SK-N-SH (cell line): ENCODE data around the gene SLC27A2. TPM values are rescaled to one million over a fixed set of nuclear protein-coding genes. Genes with fewer than 3 reads are reported as not detected.

Experiments used
- CTCF ChIA-PET: fragments of 300-600, 350-600 bp; formaldehyde crosslinking; extraction: SDS; loops from one replicate; lab custom pipeline; 2021; lab: Yijun Ruan, JAX
- POLR2A ChIA-PET: fragments of 350-600 bp; sonication (Branson Sonifier 250); formaldehyde crosslinking; extraction: SDS; loops from one replicate; lab custom pipeline; 2020; ENCODE audit warnings: antibody characterized with exemption, inconsistent platforms; lab: Yijun Ruan, JAX
- DNase-seq: peaks from one replicate; pipeline ENCODE4 v3.0.0; 2012
- H2AFZ ChIP-seq: fragments of 200-600 bp; sonication (generic); 2 replicates; pipeline ENCODE4 v1.8.1; 2016; ENCODE audit warnings: antibody characterized with exemption, mild to moderate bottlenecking, low read depth
- H3F3A ChIP-seq: fragments of 200-600 bp; sonication (generic); replicated peaks from 2 replicates; pipeline ENCODE3; 2016; ENCODE audit warnings: antibody characterized with exemption, mild to moderate bottlenecking; ENCODE audit not compliant: insufficient read depth
- H3K27ac ChIP-seq, 2 experiments: fragments of 200-500 bp in 1 of 2; fragments of 200-600 bp in 1 of 2; sonication (Bioruptor generic) in 1 of 2; sonication (generic), shearing (Covaris generic) in 1 of 2; 2 replicates each; pipeline versions ENCODE4 v1.5.1 to v1.6.1; 2014 to 2016; ENCODE audit warnings: low read depth in 2 of 2, inconsistent platforms in 1 of 2, low read length in 1 of 2, mild to moderate bottlenecking in 1 of 2, mixed read lengths in 1 of 2
- H3K27me3 ChIP-seq: fragments of 200-600 bp; sonication (generic), shearing (Covaris generic); 2 replicates; pipeline ENCODE4 v1.6.1; 2016; ENCODE audit warnings: mixed run types; ENCODE audit not compliant: insufficient read depth
- H3K36me3 ChIP-seq, 2 experiments: fragments of 200-500 bp in 1 of 2; fragments of 200-600 bp in 1 of 2; sonication (Bioruptor generic) in 1 of 2; sonication (generic) in 1 of 2; replicated peaks in 1 of 2; 2 replicates each; pipeline versions ENCODE3 to v1.5.1; 2014 to 2016; ENCODE audit warnings: low read length in 1 of 2, mild to moderate bottlenecking in 1 of 2; ENCODE audit not compliant: insufficient read depth in 2 of 2, control insufficient read depth in 1 of 2
- H3K4me1 ChIP-seq, 2 experiments: fragments of 200-500 bp in 1 of 2; fragments of 200-600 bp in 1 of 2; sonication (Bioruptor generic) in 1 of 2; sonication (generic), shearing (Covaris generic) in 1 of 2; 2 replicates each; pipeline versions ENCODE4 v1.5.1 to v1.6.1; 2014 to 2016; ENCODE audit warnings: low read depth in 1 of 2, low read length in 1 of 2, mixed run types in 1 of 2; ENCODE audit not compliant: insufficient read depth in 2 of 2, control insufficient read depth in 1 of 2
- H3K4me2 ChIP-seq: fragments of 200-600 bp; sonication (generic), shearing (Covaris generic); 2 replicates; pipeline ENCODE4 v1.6.1; 2017; ENCODE audit warnings: mixed run types
- H3K4me3 ChIP-seq, 2 experiments: fragments of 200-500 bp in 1 of 2; fragments of 200-600 bp in 1 of 2; sonication (Bioruptor generic) in 1 of 2; sonication (generic), shearing (Covaris generic) in 1 of 2; 2 replicates each; pipeline versions ENCODE4 v1.5.1 to v1.8.1; 2014 to 2016; ENCODE audit warnings: low read depth in 2 of 2, inconsistent platforms in 1 of 2, low read length in 1 of 2, mild to moderate bottlenecking in 1 of 2, mixed read lengths in 1 of 2, moderate library complexity in 1 of 2
- H3K79me2 ChIP-seq: fragments of 200-600 bp; sonication (generic); 2 replicates; pipeline ENCODE4 v1.8.1; 2017; ENCODE audit warnings: mild to moderate bottlenecking; ENCODE audit not compliant: insufficient read depth
- H3K9ac ChIP-seq: fragments of 200-600 bp; sonication (generic); 2 replicates; pipeline ENCODE4 v1.6.1; 2017; ENCODE audit warnings: mixed run types
- H3K9me2 ChIP-seq: fragments of 200-600 bp; sonication (generic); 2 replicates; pipeline ENCODE4 v1.6.1; 2017; ENCODE audit warnings: mixed run types
- H3K9me3 ChIP-seq: fragments of 200-600 bp; sonication (generic); 2 replicates; pipeline ENCODE4 v1.6.1; 2017; ENCODE audit warnings: mixed run types, mild to moderate bottlenecking, moderate library complexity
- H4K20me1 ChIP-seq: fragments of 200-600 bp; sonication (generic); 2 replicates; pipeline ENCODE4 v1.6.1; 2017; ENCODE audit warnings: mild to moderate bottlenecking, mixed run types; ENCODE audit not compliant: insufficient read depth
- ELF1 ChIP-seq: IDR thresholded peaks from 2 replicates; pipeline ENCODE4 v1.4.0; 2012
- EZH2phosphoT487 ChIP-seq: fragments of 200-600 bp; sonication (generic); IDR thresholded peaks from 2 replicates; pipeline ENCODE4 v1.6.1; 2017; ENCODE audit warnings: low read depth, mixed run types, mild to moderate bottlenecking, antibody characterized with exemption, moderate library complexity, borderline replicate concordance
- FOSL2 ChIP-seq: IDR thresholded peaks from 2 replicates; pipeline ENCODE4 v1.4.0; 2012; ENCODE audit warnings: low read depth, mild to moderate bottlenecking, moderate library complexity, borderline replicate concordance
- FOXM1 ChIP-seq: IDR thresholded peaks from 2 replicates; pipeline ENCODE4 v1.4.0; 2012; ENCODE audit warnings: low read depth, mild to moderate bottlenecking
- GABPA ChIP-seq: IDR thresholded peaks from 2 replicates; pipeline ENCODE4 v1.4.0; 2012; ENCODE audit warnings: low read depth, mild to moderate bottlenecking
- IRF3 ChIP-seq: fragments of 150-350 bp; IDR thresholded peaks from 2 replicates; pipeline ENCODE4 v1.6.1; 2016; ENCODE audit warnings: mild to moderate bottlenecking, low read depth, low read length
- MAX ChIP-seq: IDR thresholded peaks from 2 replicates; pipeline ENCODE4 v1.4.0; 2012; ENCODE audit warnings: low read depth
- MEF2A ChIP-seq: IDR thresholded peaks from 2 replicates; pipeline ENCODE4 v1.4.0; 2012; ENCODE audit warnings: low read depth, borderline replicate concordance
- NRF1 ChIP-seq: IDR thresholded peaks from 2 replicates; pipeline ENCODE4 v1.6.1; 2012; ENCODE audit warnings: low read depth, mild to moderate bottlenecking, low read length
- POLR2AphosphoS5 ChIP-seq: IDR thresholded peaks from 2 replicates; pipeline ENCODE4 v1.6.1; 2012; ENCODE audit warnings: low read depth, low read length
- RCOR1 ChIP-seq: fragments of 150-350 bp; IDR thresholded peaks from 2 replicates; pipeline ENCODE4 v1.6.1; 2017; ENCODE audit warnings: antibody characterized with exemption, low read length
- REST ChIP-seq: IDR thresholded peaks from 2 replicates; pipeline ENCODE4 v1.6.1; 2012; ENCODE audit warnings: mild to moderate bottlenecking, low read depth, low read length, moderate library complexity
- TAF1 ChIP-seq: IDR thresholded peaks from 2 replicates; pipeline ENCODE4 v1.6.1; 2012; ENCODE audit warnings: low read depth, mild to moderate bottlenecking, low read length, moderate library complexity, borderline replicate concordance
- TEAD4 ChIP-seq: IDR thresholded peaks from 2 replicates; pipeline ENCODE4 v1.4.0; 2012; ENCODE audit warnings: mild to moderate bottlenecking, borderline replicate concordance; ENCODE audit not compliant: insufficient read depth
- USF2 ChIP-seq: fragments of 150-350 bp; IDR thresholded peaks from 2 replicates; pipeline ENCODE4 v1.6.1; 2017; ENCODE audit warnings: antibody characterized with exemption, low read length, low read depth, borderline replicate concordance
- ZBTB33 ChIP-seq: IDR thresholded peaks from 2 replicates; pipeline ENCODE4 v1.4.0; 2012; ENCODE audit warnings: low read depth, borderline replicate concordance
- WGBS: methylation state at CpG from one replicate; pipeline ENCODE4 v1.1.6; 2017; ENCODE audit warnings: low lambda C conversion rate; 5-methylcytosine and 5-hydroxymethylcytosine counted together
- polyA plus RNA-seq, 3 experiments: library from polyadenylated mRNA; depleted of rRNA; stranded (reverse); fragments of >200 nt; gene quantifications; 2 replicates each; pipeline ENCODE4 v1.2.3, GENCODE V29; 2012

The SLC27A2 gene
- polyA plus RNA-seq, 1 of the 3 experiments (the other 2 are of a cell fraction), result 0.49 TPM

GRCh38 chr15:50225938-50226337 lies 43.9 kb downstream of the SLC27A2 start:
- Histone ChIP-seq H3K9me3 (no peaks in the 10 kb centered on the region), H3F3A (no peaks in the 10 kb centered on the region), H3K4me2 (no peak overlapping the region), H3K9me2 (no peaks in the 10 kb centered on the region), H3K9ac (no peak overlapping the region), H3K27ac (no peak overlapping the region), H3K4me1 (peaks cover 0 to 5% of the 10 kb centered on the region in 2 experiments; a peak in 1 of 4 replicates), H3K36me3 (no peaks in the 10 kb centered on the region), H2AFZ (no peak overlapping the region), H3K27me3 (no peaks in the 10 kb centered on the region), H4K20me1 (no peaks in the 10 kb centered on the region), H3K79me2 (no peaks in the 10 kb centered on the region), H3K4me3 (no peak overlapping the region)
- ChIA-PET POLR2A (no interaction called here), CTCF (no interaction called here)
- DNase-seq, result no peak
- 92% methylated on average over 3 of the region's 3 CpGs for whole genome bisulfite sequencing
- TF ChIP-seq MEF2A (no peak), RCOR1 (no peak), REST (no peak), MAX (no peak)

- Histone ChIP-seq H3K36me3 (no peaks in the 10 kb centered on the region), H3F3A (no peaks in the 10 kb centered on the region), H3K4me1 (peaks cover 0 to 5% of the 10 kb centered on the region in 2 experiments; a peak in 1 of 4 replicates), H3K4me3 (no peak overlapping the region), H3K4me2 (no peak overlapping the region), H3K27me3 (no peaks in the 10 kb centered on the region), H3K79me2 (no peaks in the 10 kb centered on the region), H3K9me2 (no peaks in the 10 kb centered on the region), H2AFZ (no peak overlapping the region), H3K9ac (no peak overlapping the region), H4K20me1 (no peaks in the 10 kb centered on the region), H3K9me3 (no peaks in the 10 kb centered on the region), H3K27ac (no peak overlapping the region)
- TF ChIP-seq EZH2phosphoT487 (no peak), NRF1 (no peak), FOXM1 (no peak), TEAD4 (no peak), GABPA (no peak), IRF3 (no peak), FOSL2 (no peak), TAF1 (no peak), ELF1 (no peak), RCOR1 (no peak), ZBTB33 (no peak), MEF2A (no peak), POLR2AphosphoS5 (no peak), USF2 (no peak)
- DNase-seq, result no peak
- CTCF ChIA-PET, result no interaction called here
- POLR2A ChIA-PET, result no interaction called here
- WGBS, result 70% methylated on average over 5 of the region's 5 CpGs
These were observed 45.1 kb downstream of the SLC27A2 start for GRCh38 chr15:50227076-50227475.
